H9 (cell line): ENCODE data around the gene BZW2. TPM values are rescaled to one million over a fixed set of nuclear protein-coding genes. Genes with fewer than 3 reads are reported as not detected.

Experiments
- DNase-seq: peaks from one replicate; pipeline ENCODE4 v3.0.0-alpha.2; 2017
- H2AFZ ChIP-seq: one replicate; pipeline ENCODE4 v1.6.1; 2013; ENCODE audit warnings: mild to moderate bottlenecking, low read length, control low read depth, moderate library complexity
- H2AK5ac ChIP-seq: 2 replicates; pipeline ENCODE4 v1.6.1; 2013; ENCODE audit warnings: low read length, control low read depth, mixed read lengths; ENCODE audit not compliant: insufficient read length
- H2BK120ac ChIP-seq: one replicate; pipeline ENCODE4 v1.6.1; 2013; ENCODE audit warnings: low read depth, mild to moderate bottlenecking, low read length, control low read depth, inconsistent platforms; ENCODE audit not compliant: poor library complexity, severe bottlenecking
- H2BK12ac ChIP-seq: 2 replicates; pipeline ENCODE4 v1.6.1; 2013; ENCODE audit warnings: low read length, control low read depth, mixed read lengths, low read depth; ENCODE audit not compliant: insufficient read length
- H2BK15ac ChIP-seq: 2 replicates; pipeline ENCODE4 v1.6.1; 2013; ENCODE audit warnings: low read depth, low read length, control low read depth
- H2BK20ac ChIP-seq: one replicate; pipeline ENCODE4 v1.6.1; 2013; ENCODE audit warnings: low read depth, mild to moderate bottlenecking, low read length, control low read depth, inconsistent platforms; ENCODE audit not compliant: poor library complexity, severe bottlenecking
- H2BK5ac ChIP-seq: 2 replicates; pipeline ENCODE4 v1.6.1; 2013; ENCODE audit warnings: low read length, control low read depth, mixed read lengths; ENCODE audit not compliant: insufficient read length
- H3K14ac ChIP-seq: 2 replicates; pipeline ENCODE4 v1.6.1; 2013; ENCODE audit warnings: low read length, control low read depth; ENCODE audit not compliant: insufficient read depth
- H3K18ac ChIP-seq: 2 replicates; pipeline ENCODE4 v1.6.1; 2013; ENCODE audit warnings: low read depth, mild to moderate bottlenecking, mixed read lengths, low read length, control low read depth; ENCODE audit not compliant: insufficient read length
- H3K23ac ChIP-seq: 2 replicates; pipeline ENCODE4 v1.6.1; 2013; ENCODE audit warnings: low read length, control low read depth, mixed read lengths, low read depth; ENCODE audit not compliant: insufficient read length
- H3K23me2 ChIP-seq: 2 replicates; pipeline ENCODE4 v1.6.1; 2013; ENCODE audit warnings: low read depth, mild to moderate bottlenecking, mixed read lengths, low read length, control low read depth; ENCODE audit not compliant: insufficient read length, poor library complexity, severe bottlenecking
- H3K27ac ChIP-seq: 2 replicates; pipeline ENCODE4 v1.5.1; 2013; ENCODE audit warnings: low read length, control low read depth, mixed read lengths, low read depth; ENCODE audit not compliant: insufficient read length
- H3K27me3 ChIP-seq: 2 replicates; pipeline ENCODE4 v1.6.1; 2013; ENCODE audit warnings: low read length, control low read depth, inconsistent platforms; ENCODE audit not compliant: insufficient read depth
- H3K4ac ChIP-seq: 2 replicates; pipeline ENCODE4 v1.6.1; 2013; ENCODE audit warnings: low read depth, mild to moderate bottlenecking, control low read depth, inconsistent platforms, low read length, moderate library complexity
- H3K4me1 ChIP-seq: 2 replicates; pipeline ENCODE4 v1.6.1; 2013; ENCODE audit warnings: low read length, control low read depth, inconsistent platforms; ENCODE audit not compliant: insufficient read depth
- H3K4me2 ChIP-seq: 2 replicates; pipeline ENCODE4 v1.6.1; 2013; ENCODE audit warnings: low read length, control low read depth, mixed read lengths; ENCODE audit not compliant: insufficient read length, insufficient read depth
- H3K56ac ChIP-seq: 2 replicates; pipeline ENCODE4 v1.6.1; 2013; ENCODE audit warnings: low read depth, mild to moderate bottlenecking, mixed read lengths, low read length, control low read depth; ENCODE audit not compliant: insufficient read length
- H3K79me1 ChIP-seq: 2 replicates; pipeline ENCODE4 v1.6.1; 2013; ENCODE audit warnings: low read depth, mild to moderate bottlenecking, moderate library complexity, low read length, control low read depth, inconsistent platforms; ENCODE audit not compliant: insufficient read depth, poor library complexity, severe bottlenecking
- H3K79me2 ChIP-seq: 2 replicates; pipeline ENCODE4 v1.6.1; 2013; ENCODE audit warnings: low read length, control low read depth, inconsistent platforms; ENCODE audit not compliant: insufficient read depth
- H3K9ac ChIP-seq: 2 replicates; pipeline ENCODE4 v1.6.1; 2013; ENCODE audit warnings: low read length, control low read depth, mixed read lengths; ENCODE audit not compliant: insufficient read length; ENCODE audit errors: extremely low read depth
- H3K9me3 ChIP-seq: one replicate; pipeline ENCODE4 v1.6.1; 2013; ENCODE audit warnings: low read depth, low read length, inconsistent platforms; ENCODE audit not compliant: control insufficient read depth
- H3T11ph ChIP-seq: one replicate; pipeline ENCODE4 v1.6.1; 2013; ENCODE audit warnings: mild to moderate bottlenecking, low read length, control low read depth, inconsistent platforms
- H4K20me1 ChIP-seq: one replicate; pipeline ENCODE4 v1.6.1; 2013; ENCODE audit not compliant: control insufficient read depth, insufficient read length, insufficient read depth
- H4K5ac ChIP-seq: 2 replicates; pipeline ENCODE4 v1.6.1; 2013; ENCODE audit warnings: low read depth, mild to moderate bottlenecking, mixed read lengths, low read length, control low read depth; ENCODE audit not compliant: insufficient read length
- H4K8ac ChIP-seq: replicated peaks from 2 replicates; pipeline ENCODE4 v1.6.1; 2013; ENCODE audit warnings: low read length, control low read depth, mixed read lengths, low read depth; ENCODE audit not compliant: insufficient read length
- H4K91ac ChIP-seq: 2 replicates; pipeline ENCODE4 v1.6.1; 2013; ENCODE audit warnings: low read depth, mild to moderate bottlenecking, moderate library complexity, mixed read lengths, low read length, control low read depth; ENCODE audit not compliant: insufficient read length
- H3K27ac Mint-ChIP-seq, 3 experiments: 2 replicates in 2 of 3; 3 replicates in 1 of 3; pipeline ENCODE4 v1.8.0; 2020 to 2021; ENCODE audit warnings: mixed read lengths in 3 of 3, mild to moderate bottlenecking in 1 of 3, moderate library complexity in 1 of 3
- H3K27me3 Mint-ChIP-seq: 2 replicates; pipeline ENCODE4 v1.8.0; 2021; ENCODE audit warnings: low read depth, mild to moderate bottlenecking, moderate library complexity, mixed read lengths
- H3K36me3 Mint-ChIP-seq, 3 experiments: 2 replicates in 2 of 3; 3 replicates in 1 of 3; pipeline ENCODE4 v1.8.0; 2020 to 2021; ENCODE audit warnings: low read depth in 3 of 3, mixed read lengths in 3 of 3; ENCODE audit not compliant: insufficient read depth in 1 of 3
- H3K4me1 Mint-ChIP-seq, 2 experiments: 2 replicates each; pipeline ENCODE4 v1.8.0; 2020; ENCODE audit warnings: mixed read lengths in 2 of 2
- H3K4me3 Mint-ChIP-seq, 2 experiments: 2 replicates in 1 of 2; 3 replicates in 1 of 2; pipeline ENCODE4 v1.8.0; 2020 to 2021; ENCODE audit warnings: mild to moderate bottlenecking in 2 of 2, mixed read lengths in 2 of 2, moderate library complexity in 1 of 2
- H3K9me3 Mint-ChIP-seq, 2 experiments: 2 replicates in 1 of 2; 3 replicates in 1 of 2; pipeline ENCODE4 v1.8.0; 2020; ENCODE audit warnings: mild to moderate bottlenecking in 2 of 2, mixed read lengths in 2 of 2, moderate library complexity in 1 of 2
- CTCF ChIP-seq: fragments of 200-600 bp; sonication (generic); conservative IDR thresholded peaks from 3 replicates; pipeline ENCODE4 v1.8.0; 2021; ENCODE audit warnings: antibody characterized with exemption, mild to moderate bottlenecking
- WGBS: extraction: QIAGEN DNeasy Blood & Tissue Kit; methylation state at CpG from one replicate; pipeline ENCODE4 v1.1.7; 2013; ENCODE audit warnings: missing lambda C conversion rate, low lambda C conversion rate, mixed read lengths; ENCODE audit not compliant: insufficient read length; ENCODE audit errors: extremely low coverage; 5-methylcytosine and 5-hydroxymethylcytosine counted together
- total RNA-seq: library from RNA; stranded (reverse); gene quantifications from 2 replicates; pipeline ENCODE4 v1.2.1, GENCODE V29; 2021

BZW2 gene
- total RNA-seq, 1 experiment from 2014 or later, result 64.6 TPM

DNA sequence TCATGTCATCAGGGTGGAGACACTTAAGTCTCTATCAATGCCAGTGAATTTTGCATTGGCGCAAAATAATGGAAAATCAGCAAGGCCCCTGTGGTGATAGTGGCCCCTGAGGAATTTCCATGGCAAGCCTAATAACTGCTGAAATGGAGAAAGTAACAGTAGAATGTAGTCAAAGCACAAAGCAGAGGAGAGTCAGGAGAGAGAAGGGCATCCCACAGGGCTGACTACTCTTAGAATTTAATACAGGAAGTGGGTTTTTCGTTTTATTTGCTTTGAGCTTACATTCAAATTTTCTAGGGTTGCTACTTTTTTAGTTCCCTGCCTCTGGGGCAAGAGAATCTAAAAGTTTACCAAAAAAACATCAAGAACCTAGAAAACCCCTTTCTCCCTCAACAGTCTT lies 39.0 kb downstream of the BZW2 start:
- no peak overlapping the region for H2BK12ac ChIP-seq
- Mint-ChIP-seq H3K27ac (peak overlapping the region in 2 of 3 experiments; percentile 46 to 84; a peak in 3 of 7 replicates), H3K4me1 (peaks cover 6% of the 10 kb centered on the region in 2 experiments), H3K27me3 (no peaks in the 10 kb centered on the region), H3K9me3 (no peaks in the 10 kb centered on the region), H3K4me3 (no peak overlapping the region), H3K36me3 (peaks cover 31 to 52% (median 42%) of the 10 kb centered on the region in 3 experiments)
- no peaks in the 10 kb centered on the region for H4K20me1 ChIP-seq
- H3K27me3 ChIP-seq, result no peaks in the 10 kb centered on the region
- H3K9me3 ChIP-seq, result no peaks in the 10 kb centered on the region
- H4K8ac ChIP-seq, result no peak overlapping the region
- no peak overlapping the region for H2BK5ac ChIP-seq
- H3K4ac ChIP-seq, result no peak overlapping the region
- no peak overlapping the region for H2AFZ ChIP-seq
- WGBS, result no CpG with 5 or more reads among the region's 2 CpGs
- no peak overlapping the region for H3T11ph ChIP-seq
- H3K27ac ChIP-seq, result no peak overlapping the region
- no peak overlapping the region for H2BK20ac ChIP-seq
- no peak overlapping the region for H2BK15ac ChIP-seq
- H3K4me2 ChIP-seq, result no peak overlapping the region
- H2AK5ac ChIP-seq, result no peak overlapping the region
- H3K18ac ChIP-seq, result no peak overlapping the region
- no peak overlapping the region for H3K9ac ChIP-seq
- H3K23me2 ChIP-seq, result no peaks in the 10 kb centered on the region
- H4K91ac ChIP-seq, result no peak overlapping the region
- H3K4me1 ChIP-seq, result no peaks in the 10 kb centered on the region
- H2BK120ac ChIP-seq, result no peak overlapping the region
- H3K14ac ChIP-seq, result no peak overlapping the region
- no peak overlapping the region for H3K56ac ChIP-seq
- H3K79me1 ChIP-seq, result no peaks in the 10 kb centered on the region
- no peaks in the 10 kb centered on the region for H3K79me2 ChIP-seq
- DNase-seq, result no peak
- no peak overlapping the region for H4K5ac ChIP-seq
- H3K23ac ChIP-seq, result no peak overlapping the region
- no peak for TF ChIP-seq CTCF
